OCI-LY1 (cell line): ENCODE measurements around the gene IGF1R.

Experiments
- H2AFZ ChIP-seq: fragments of 200-600 bp; sonication (generic), shearing (Covaris generic); 2 replicates; pipeline ENCODE4 v1.6.0; 2014; ENCODE audit warnings: antibody characterized with exemption, mild to moderate bottlenecking, low read length
- H3F3A ChIP-seq: fragments of 200-600 bp; sonication (generic), shearing (Covaris generic); 2 replicates; pipeline ENCODE4 v1.6.0; 2014; ENCODE audit warnings: mild to moderate bottlenecking, antibody characterized with exemption, low read length, moderate library complexity; ENCODE audit not compliant: insufficient read depth
- H3K27ac ChIP-seq: fragments of 200-600 bp; sonication (generic); 2 replicates; pipeline ENCODE4 v1.5.1; 2014; ENCODE audit warnings: low read length, mixed run types, mild to moderate bottlenecking, low read depth; ENCODE audit not compliant: poor library complexity, severe bottlenecking
- H3K27me3 ChIP-seq: fragments of 200-600 bp; sonication (generic); 2 replicates; pipeline ENCODE4 v1.6.0; 2014; ENCODE audit warnings: antibody characterized with exemption, mild to moderate bottlenecking, low read length, moderate library complexity; ENCODE audit not compliant: insufficient read depth
- H3K36me3 ChIP-seq: fragments of 200-600 bp; sonication (generic); 2 replicates; pipeline ENCODE4 v1.6.1; 2014; ENCODE audit warnings: mild to moderate bottlenecking, antibody characterized with exemption, low read length, moderate library complexity, mixed read lengths; ENCODE audit not compliant: insufficient read depth
- H3K4me1 ChIP-seq: fragments of 200-600 bp; sonication (generic); 2 replicates; pipeline ENCODE4 v1.5.1; 2014; ENCODE audit warnings: mild to moderate bottlenecking, low read length, moderate library complexity; ENCODE audit not compliant: insufficient read depth, severe bottlenecking
- H3K4me2 ChIP-seq: fragments of 200-600 bp; sonication (generic), shearing (Covaris generic); 2 replicates; pipeline ENCODE4 v1.6.1; 2014; ENCODE audit warnings: low read length
- H3K4me3 ChIP-seq: fragments of 200-600 bp; sonication (generic); 2 replicates; pipeline ENCODE4 v1.5.1; 2014; ENCODE audit warnings: low read length, low read depth, mild to moderate bottlenecking, mixed read lengths; ENCODE audit not compliant: poor library complexity, severe bottlenecking
- H3K79me2 ChIP-seq: fragments of 200-600 bp; shearing (Covaris generic); 2 replicates; pipeline ENCODE4 v1.6.1; 2016; ENCODE audit warnings: mixed run types, low read length, mixed read lengths; ENCODE audit not compliant: insufficient read depth
- H3K9ac ChIP-seq: fragments of 200-600 bp; sonication (generic), shearing (Covaris generic); 2 replicates; pipeline ENCODE4 v1.6.1; 2014; ENCODE audit warnings: mild to moderate bottlenecking, low read length, mixed read lengths
- H3K9me2 ChIP-seq: fragments of 200-600 bp; sonication (generic), shearing (Covaris generic); 2 replicates; pipeline ENCODE4 v1.6.1; 2014; ENCODE audit warnings: low read depth, mild to moderate bottlenecking, low read length, mixed read lengths
- H3K9me3 ChIP-seq: fragments of 200-600 bp; shearing (Covaris generic); 2 replicates; pipeline ENCODE4 v1.6.1; 2014; ENCODE audit warnings: low read length, mixed read lengths
- H4K20me1 ChIP-seq: fragments of 200-600 bp; sonication (generic), shearing (Covaris generic); 2 replicates; pipeline ENCODE4 v1.6.0; 2016; ENCODE audit warnings: mild to moderate bottlenecking, low read length; ENCODE audit not compliant: insufficient read depth
- EZH2 ChIP-seq: fragments of 200-600 bp; sonication (generic), shearing (Covaris generic); IDR thresholded peaks from 2 replicates; pipeline ENCODE4 v1.8.0; 2017; ENCODE audit warnings: borderline replicate concordance, mixed run types, mild to moderate bottlenecking, antibody characterized with exemption, low read length, moderate library complexity, mixed read lengths
- TF ChIP-seq, protein P1 (sequence below): fragments of 200-600 bp; sonication (generic), shearing (Covaris generic); IDR thresholded peaks from 2 replicates; pipeline ENCODE4 v1.5.1; 2017; ENCODE audit warnings: mild to moderate bottlenecking, antibody characterized with exemption, low read length, moderate library complexity, mixed read lengths

The IGF1R gene

GRCh38 chr15:98955961-98956723 lies 307.8 kb downstream of the IGF1R start:
- Histone ChIP-seq H3F3A (no peaks in the 10 kb centered on the region), H2AFZ (no peak overlapping the region), H3K36me3 (no peaks in the 10 kb centered on the region), H3K9ac (no peak overlapping the region), H3K9me3 (no peaks in the 10 kb centered on the region), H3K4me1 (no peaks in the 10 kb centered on the region), H3K4me2 (no peak overlapping the region), H3K27me3 (no peaks in the 10 kb centered on the region), H4K20me1 (no peaks in the 10 kb centered on the region), H3K9me2 (no peaks in the 10 kb centered on the region), H3K27ac (no peak overlapping the region), H3K4me3 (no peak overlapping the region), H3K79me2 (no peaks in the 10 kb centered on the region)
- no peak for TF ChIP-seq EZH2
- TF ChIP-seq, protein P1, sequence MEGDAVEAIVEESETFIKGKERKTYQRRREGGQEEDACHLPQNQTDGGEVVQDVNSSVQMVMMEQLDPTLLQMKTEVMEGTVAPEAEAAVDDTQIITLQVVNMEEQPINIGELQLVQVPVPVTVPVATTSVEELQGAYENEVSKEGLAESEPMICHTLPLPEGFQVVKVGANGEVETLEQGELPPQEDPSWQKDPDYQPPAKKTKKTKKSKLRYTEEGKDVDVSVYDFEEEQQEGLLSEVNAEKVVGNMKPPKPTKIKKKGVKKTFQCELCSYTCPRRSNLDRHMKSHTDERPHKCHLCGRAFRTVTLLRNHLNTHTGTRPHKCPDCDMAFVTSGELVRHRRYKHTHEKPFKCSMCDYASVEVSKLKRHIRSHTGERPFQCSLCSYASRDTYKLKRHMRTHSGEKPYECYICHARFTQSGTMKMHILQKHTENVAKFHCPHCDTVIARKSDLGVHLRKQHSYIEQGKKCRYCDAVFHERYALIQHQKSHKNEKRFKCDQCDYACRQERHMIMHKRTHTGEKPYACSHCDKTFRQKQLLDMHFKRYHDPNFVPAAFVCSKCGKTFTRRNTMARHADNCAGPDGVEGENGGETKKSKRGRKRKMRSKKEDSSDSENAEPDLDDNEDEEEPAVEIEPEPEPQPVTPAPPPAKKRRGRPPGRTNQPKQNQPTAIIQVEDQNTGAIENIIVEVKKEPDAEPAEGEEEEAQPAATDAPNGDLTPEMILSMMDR: no peak

DNA sequence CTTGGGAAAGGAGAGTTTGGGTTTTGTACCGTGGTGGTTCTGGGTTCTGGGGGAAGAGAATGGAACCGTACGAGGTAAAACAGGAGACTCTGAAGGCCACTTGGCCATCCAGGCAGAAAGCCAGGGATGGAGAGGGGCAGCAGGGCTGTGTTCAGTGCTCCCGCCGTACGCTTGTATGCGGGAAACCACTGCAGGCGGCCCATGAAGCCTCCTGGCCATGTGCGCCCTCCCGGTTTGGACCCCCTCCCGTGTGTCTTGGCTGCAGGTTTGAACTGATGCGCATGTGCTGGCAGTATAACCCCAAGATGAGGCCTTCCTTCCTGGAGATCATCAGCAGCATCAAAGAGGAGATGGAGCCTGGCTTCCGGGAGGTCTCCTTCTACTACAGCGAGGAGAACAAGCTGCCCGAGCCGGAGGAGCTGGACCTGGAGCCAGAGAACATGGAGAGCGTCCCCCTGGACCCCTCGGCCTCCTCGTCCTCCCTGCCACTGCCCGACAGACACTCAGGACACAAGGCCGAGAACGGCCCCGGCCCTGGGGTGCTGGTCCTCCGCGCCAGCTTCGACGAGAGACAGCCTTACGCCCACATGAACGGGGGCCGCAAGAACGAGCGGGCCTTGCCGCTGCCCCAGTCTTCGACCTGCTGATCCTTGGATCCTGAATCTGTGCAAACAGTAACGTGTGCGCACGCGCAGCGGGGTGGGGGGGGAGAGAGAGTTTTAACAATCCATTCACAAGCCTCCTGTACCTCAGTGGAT lies 308.6 kb downstream of the IGF1R start:
- H3K9me3 ChIP-seq: no peaks in the 10 kb centered on the region
- no peaks in the 10 kb centered on the region for H3F3A ChIP-seq
- H3K27ac ChIP-seq: no peak overlapping the region
- no peaks in the 10 kb centered on the region for H4K20me1 ChIP-seq
- no peak overlapping the region for H3K4me2 ChIP-seq
- H3K9ac ChIP-seq: no peak overlapping the region
- no peaks in the 10 kb centered on the region for H3K9me2 ChIP-seq
- TF ChIP-seq, protein P1: no peak
- no peak for TF ChIP-seq EZH2
- no peak overlapping the region for H3K4me3 ChIP-seq
- H2AFZ ChIP-seq: no peak overlapping the region
- H3K27me3 ChIP-seq: no peaks in the 10 kb centered on the region; the same call in 1 of the 2 replicates
- H3K79me2 ChIP-seq: no peaks in the 10 kb centered on the region
- H3K36me3 ChIP-seq: no peaks in the 10 kb centered on the region
- H3K4me1 ChIP-seq: no peaks in the 10 kb centered on the region

- no peaks in the 10 kb centered on the region for H3K36me3 ChIP-seq
- TF ChIP-seq, protein P1: no peak
- no peak for TF ChIP-seq EZH2
- H3K27ac ChIP-seq: no peak overlapping the region
- no peak overlapping the region for H3K4me2 ChIP-seq
- no peaks in the 10 kb centered on the region for H3K4me1 ChIP-seq
- H3K9me2 ChIP-seq: no peaks in the 10 kb centered on the region
- H2AFZ ChIP-seq: no peak overlapping the region
- no peaks in the 10 kb centered on the region for H3K9me3 ChIP-seq
- H3K27me3 ChIP-seq: no peaks in the 10 kb centered on the region; the same call in 1 of the 2 replicates
- H3F3A ChIP-seq: no peaks in the 10 kb centered on the region
- H4K20me1 ChIP-seq: no peaks in the 10 kb centered on the region
- no peaks in the 10 kb centered on the region for H3K79me2 ChIP-seq
- H3K4me3 ChIP-seq: no peak overlapping the region
- no peak overlapping the region for H3K9ac ChIP-seq
Observed at GRCh38 chr15:98957655-98958054, 309.3 kb downstream of the IGF1R start.
